Vagina (tissue), 2 donors: ENCODE measurements around the gene ZNF480.

Experiments used
- POLR2A ChIP-seq, 2 donors: fragments of 450-650 bp; IDR thresholded peaks; one replicate each; pipeline ENCODE4 v1.6.1; 2017; ENCODE audit warnings: antibody characterized with exemption in 2 of 2, mild to moderate bottlenecking in 2 of 2, moderate library complexity in 2 of 2
- POLR2AphosphoS5 ChIP-seq, 2 donors: sonication (generic); formaldehyde crosslinking; IDR thresholded peaks; one replicate each; pipeline ENCODE4 v1.9.0; 2017; ENCODE audit warnings: antibody characterized with exemption in 2 of 2, mild to moderate bottlenecking in 2 of 2, low read depth in 1 of 2; ENCODE audit not compliant: insufficient read depth in 1 of 2
- TF ChIP-seq, protein P1 (sequence below), 3 experiments: fragments of 450-650 bp in 2 of 3; fragments of 200-600 bp in 1 of 3; sonication (generic) in 1 of 3; IDR thresholded peaks; one replicate each; pipeline ENCODE4 v1.5.1; 2017 to 2019; ENCODE audit warnings: antibody characterized with exemption in 3 of 3, mild to moderate bottlenecking in 2 of 3, moderate library complexity in 2 of 3

DNA sequence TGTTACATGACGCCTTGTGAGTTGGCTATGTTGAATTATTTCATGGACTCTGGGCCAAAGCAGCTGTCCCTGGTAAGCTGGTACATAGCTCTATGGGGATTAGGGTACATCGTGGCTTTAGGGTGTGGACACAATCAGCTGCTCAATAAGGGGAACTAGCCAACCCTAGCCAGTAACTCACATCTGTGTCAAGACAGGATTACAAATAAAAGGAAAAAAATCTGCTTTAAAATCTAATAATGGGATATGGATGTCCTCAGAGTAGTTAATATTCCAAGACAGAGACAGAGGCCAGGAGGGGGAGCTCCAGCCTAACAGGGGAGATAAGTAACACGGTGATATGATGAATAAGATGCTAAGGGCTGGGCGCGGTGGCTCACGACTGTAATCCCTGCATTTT, 48.7 kb upstream of the ZNF480 start:
- TF ChIP-seq POLR2A (IDR thresholded peaks at IDR 0.05) (no peak), POLR2AphosphoS5 (IDR thresholded peaks at IDR 0.05; ENCODE audit: insufficient read depth in 1 of 2, low read depth in 1 of 2) (no peak)
- TF ChIP-seq, protein P1, sequence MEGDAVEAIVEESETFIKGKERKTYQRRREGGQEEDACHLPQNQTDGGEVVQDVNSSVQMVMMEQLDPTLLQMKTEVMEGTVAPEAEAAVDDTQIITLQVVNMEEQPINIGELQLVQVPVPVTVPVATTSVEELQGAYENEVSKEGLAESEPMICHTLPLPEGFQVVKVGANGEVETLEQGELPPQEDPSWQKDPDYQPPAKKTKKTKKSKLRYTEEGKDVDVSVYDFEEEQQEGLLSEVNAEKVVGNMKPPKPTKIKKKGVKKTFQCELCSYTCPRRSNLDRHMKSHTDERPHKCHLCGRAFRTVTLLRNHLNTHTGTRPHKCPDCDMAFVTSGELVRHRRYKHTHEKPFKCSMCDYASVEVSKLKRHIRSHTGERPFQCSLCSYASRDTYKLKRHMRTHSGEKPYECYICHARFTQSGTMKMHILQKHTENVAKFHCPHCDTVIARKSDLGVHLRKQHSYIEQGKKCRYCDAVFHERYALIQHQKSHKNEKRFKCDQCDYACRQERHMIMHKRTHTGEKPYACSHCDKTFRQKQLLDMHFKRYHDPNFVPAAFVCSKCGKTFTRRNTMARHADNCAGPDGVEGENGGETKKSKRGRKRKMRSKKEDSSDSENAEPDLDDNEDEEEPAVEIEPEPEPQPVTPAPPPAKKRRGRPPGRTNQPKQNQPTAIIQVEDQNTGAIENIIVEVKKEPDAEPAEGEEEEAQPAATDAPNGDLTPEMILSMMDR (IDR thresholded peaks at IDR 0.05): peak in 2 of 3 experiments; percentile 24 to 35
